GM13976 (cell line): ENCODE data around the gene DPP3.

Experiments
- DNase-seq: peaks from one replicate; pipeline ENCODE4 v3.0.0; 2012; ENCODE audit warnings: low spot score
- CTCF ChIP-seq: IDR thresholded peaks from 2 replicates; pipeline ENCODE4 v1.5.1; 2012; ENCODE audit warnings: borderline replicate concordance, mild to moderate bottlenecking; ENCODE audit not compliant: insufficient read depth; ENCODE audit errors: extremely low read depth, missing control alignments, control extremely low read depth
- in situ Hi-C: fragments of 300-500 bp; cut with MboI; formaldehyde crosslinking; loops from one replicate; pipeline ENCODE4 v1.12.0; 2022; ENCODE audit warnings: low sequenced_read_pairs, mixed read lengths, inconsistent platforms; ENCODE audit not compliant: unreplicated experiment

DPP3 gene

GRCh38 chr11:66443602-66444001 lies 36.6 kb upstream of the DPP3 start:
- in situ Hi-C loops = no loop called here
- DNase-seq = no peak
- no peak for TF ChIP-seq CTCF

- no peak for DNase-seq
- in situ Hi-C loops = no loop called here
- no peak for TF ChIP-seq CTCF
Measured at GRCh38 chr11:66447012-66447411, 33.2 kb upstream of the DPP3 start.

- TF ChIP-seq CTCF = no peak
- in situ Hi-C loops = no loop called here
- DNase-seq = no peak
Measured at GRCh38 chr11:66448523-66448922, 31.7 kb upstream of the DPP3 start.

GRCh38 chr11:66450560-66450959 lies 29.7 kb upstream of the DPP3 start:
- in situ Hi-C loops = no loop called here
- no peak for DNase-seq
- no peak for TF ChIP-seq CTCF

- no peak for DNase-seq
- no peak for TF ChIP-seq CTCF
- in situ Hi-C loops = no loop called here
Measured at GRCh38 chr11:66451663-66452062, 28.6 kb upstream of the DPP3 start.

GRCh38 chr11:66454247-66454646 lies 26.0 kb upstream of the DPP3 start:
- no peak for DNase-seq
- in situ Hi-C loops = no loop called here
- TF ChIP-seq CTCF = no peak

GRCh38 chr11:66454828-66455227 lies 25.4 kb upstream of the DPP3 start:
- no peak for TF ChIP-seq CTCF
- in situ Hi-C loops = no loop called here
- no peak for DNase-seq
